CMK (cell line): ENCODE measurements around the gene ARF5.

ENCODE experiments used
- DNase-seq: peaks from one replicate; pipeline ENCODE4 v3.0.0-alpha.2; 2010; ENCODE audit warnings: low read depth

Gene ARF5

GRCh38 chr7:127588697-127589482 lies 679 bp downstream of the ARF5 start:
- DNase-seq: peak; percentile 8

GRCh38 chr7:127589896-127590295 lies 1.7 kb downstream of the ARF5 start:
- DNase-seq: no peak

- DNase-seq: no peak
Observed at GRCh38 chr7:127591189-127591588, 3.0 kb downstream of the ARF5 start.

- DNase-seq: no peak
Observed at GRCh38 chr7:127591591-127591990, 3.4 kb downstream of the ARF5 start.

GRCh38 chr7:127592550-127592949 lies 4.3 kb downstream of the ARF5 start:
- DNase-seq: no peak

- no peak for DNase-seq
Observed at GRCh38 chr7:127594490-127594889, 6.3 kb downstream of the ARF5 start.

- DNase-seq: no peak
Observed at GRCh38 chr7:127595737-127596136, 7.5 kb downstream of the ARF5 start.

GRCh38 chr7:127598318-127598717 lies 10.1 kb downstream of the ARF5 start:
- DNase-seq: no peak

GRCh38 chr7:127600885-127601284 lies 12.7 kb downstream of the ARF5 start:
- no peak for DNase-seq

GRCh38 chr7:127608446-127608845 lies 20.2 kb downstream of the ARF5 start:
- no peak for DNase-seq

GRCh38 chr7:127609297-127609696 lies 21.1 kb downstream of the ARF5 start:
- no peak for DNase-seq

GRCh38 chr7:127612263-127612662 lies 24.1 kb downstream of the ARF5 start:
- DNase-seq: no peak

- no peak for DNase-seq
Observed at GRCh38 chr7:127616724-127617123, 28.5 kb downstream of the ARF5 start.

GRCh38 chr7:127618042-127618441 lies 29.8 kb downstream of the ARF5 start, which contains the start of gene PAX4:
Gene PAX4 (minus strand): TSS chr7:127618142. CDS start chr7:127615928, 2,214 bp downstream.
- DNase-seq: no peak

GRCh38 chr7:127618775-127619174 lies 30.6 kb downstream of the ARF5 start:
- DNase-seq: no peak

- no peak for DNase-seq
Observed at GRCh38 chr7:127619681-127620405, 31.6 kb downstream of the ARF5 start.

GRCh38 chr7:127620406-127621233 lies 32.4 kb downstream of the ARF5 start:
- DNase-seq: no peak

GRCh38 chr7:127625331-127625730 lies 37.1 kb downstream of the ARF5 start:
- DNase-seq: no peak

GRCh38 chr7:127628445-127628844 lies 40.2 kb downstream of the ARF5 start:
- DNase-seq: no peak

GRCh38 chr7:127629268-127629854 lies 41.1 kb downstream of the ARF5 start:
- DNase-seq: no peak

GRCh38 chr7:127632276-127632910 lies 44.2 kb downstream of the ARF5 start:
- no peak for DNase-seq
